GM21381 (cell line): Measurements from ENCODE around the gene TNFRSF17.
"Not testable (repeated sequence)": the region's sequence is repeated elsewhere in the genome, so short reads cannot be mapped to it uniquely, and the experiment has no call there.

Source experiments
- ATAC-seq: cut with Tn5 transposase; IDR thresholded peaks from one replicate; pipeline ENCODE4 v1.9.1; 2021; ENCODE audit warnings: mild to moderate bottlenecking, moderate library complexity; ENCODE audit not compliant: unreplicated experiment

Gene TNFRSF17

GRCh38 chr16:11968577-11968976, 3.6 kb downstream of the TNFRSF17 start:
- no peak for ATAC-seq

- ATAC-seq = not testable (repeated sequence)
Observed at GRCh38 chr16:11970292-11970691, 5.3 kb downstream of the TNFRSF17 start.

GRCh38 chr16:11972128-11972527, 7.1 kb downstream of the TNFRSF17 start:
- ATAC-seq = no peak

- no peak for ATAC-seq
Observed at GRCh38 chr16:11973070-11973469, 8.1 kb downstream of the TNFRSF17 start.

GRCh38 chr16:11976850-11977375, 11.9 kb downstream of the TNFRSF17 start:
- no peak for ATAC-seq

GRCh38 chr16:11977376-11978041, 12.5 kb downstream of the TNFRSF17 start:
- ATAC-seq = no peak

GRCh38 chr16:11978080-11978479, 13.1 kb downstream of the TNFRSF17 start:
- ATAC-seq = no peak

GRCh38 chr16:11979013-11979672, 14.1 kb downstream of the TNFRSF17 start:
- no peak for ATAC-seq

- no peak for ATAC-seq
Observed at GRCh38 chr16:11980136-11980844, 15.3 kb downstream of the TNFRSF17 start.

- ATAC-seq = no peak
Observed at GRCh38 chr16:11985250-11985649, 20.2 kb downstream of the TNFRSF17 start.

GRCh38 chr16:11986521-11987057, 21.6 kb downstream of the TNFRSF17 start:
- no peak for ATAC-seq

GRCh38 chr16:11988258-11988978, 23.4 kb downstream of the TNFRSF17 start:
- ATAC-seq = no peak

GRCh38 chr16:11990702-11991390, 25.8 kb downstream of the TNFRSF17 start:
- ATAC-seq = peak; percentile 43

GRCh38 chr16:11992008-11992584, 27.1 kb downstream of the TNFRSF17 start:
- no peak for ATAC-seq

GRCh38 chr16:11992586-11993524, 27.8 kb downstream of the TNFRSF17 start:
- no peak for ATAC-seq

- no peak for ATAC-seq
Observed at GRCh38 chr16:11994143-11995119, 29.4 kb downstream of the TNFRSF17 start.
